Activated gamma-delta T cell (primary cell): Measurements from ENCODE around the gene SCN8A.

Experiments
- DNase-seq: peaks from one replicate; lab custom pipeline; 2025; lab: John Stamatoyannopoulos, UW

Gene SCN8A

DNA sequence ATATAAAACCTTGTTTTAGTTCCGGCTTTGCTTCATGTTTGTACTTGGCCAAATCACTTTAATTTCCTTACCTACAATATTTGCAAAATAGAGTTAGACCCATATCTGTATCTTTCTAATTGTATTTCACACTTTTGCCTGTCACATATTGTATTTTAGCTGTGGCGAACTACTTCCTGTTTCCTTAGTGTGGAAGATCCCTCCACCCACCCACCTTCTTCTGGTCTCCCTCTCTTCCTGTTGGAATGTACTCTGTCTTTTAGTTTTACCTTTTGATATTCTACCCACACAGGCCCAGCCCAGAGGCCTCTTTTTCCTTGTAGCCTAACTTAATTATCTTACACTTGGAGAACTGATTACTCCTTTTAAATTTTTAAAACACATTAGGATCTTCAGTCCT lies 78.2 kb downstream of the SCN8A start:
- no peak for DNase-seq

DNA sequence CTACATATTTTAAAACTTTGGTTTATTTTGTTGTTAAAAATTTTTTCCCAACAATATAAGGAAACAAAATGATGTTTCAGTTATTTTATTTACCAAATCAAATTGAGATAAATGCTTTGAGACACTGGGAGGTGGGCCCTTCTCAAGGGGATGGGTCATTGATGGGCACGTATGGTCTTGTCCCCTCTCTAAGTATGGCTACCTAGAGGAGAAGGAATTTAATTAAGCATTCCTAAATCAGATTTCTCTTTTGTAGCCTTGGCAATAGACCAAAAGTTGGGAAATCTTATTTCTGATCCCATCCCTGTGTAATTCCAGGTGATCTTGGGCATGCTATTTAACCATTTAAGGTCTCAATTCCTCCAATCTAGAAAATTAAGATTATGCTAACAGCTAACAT lies 79.0 kb downstream of the SCN8A start:
- no peak for DNase-seq

DNA sequence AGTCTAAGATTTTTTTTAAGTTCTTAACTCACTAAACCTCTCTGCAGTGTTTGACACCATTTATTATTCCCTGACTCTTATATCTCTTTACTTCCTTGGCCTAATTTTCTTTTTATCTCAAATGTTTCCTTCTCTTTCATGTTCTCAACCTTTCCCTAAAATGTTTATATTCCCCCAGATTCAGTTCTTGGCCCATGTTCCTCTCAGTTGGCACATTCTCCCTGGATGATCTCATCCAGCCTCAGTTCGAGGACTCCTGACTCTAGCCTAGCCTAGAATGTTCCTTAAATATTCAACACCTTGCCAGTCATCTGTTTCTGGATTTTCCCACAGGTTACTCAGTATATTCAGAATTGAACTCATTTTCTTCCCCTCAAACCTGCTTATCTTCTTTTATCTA lies 81.3 kb downstream of the SCN8A start:
- DNase-seq = no peak

DNA sequence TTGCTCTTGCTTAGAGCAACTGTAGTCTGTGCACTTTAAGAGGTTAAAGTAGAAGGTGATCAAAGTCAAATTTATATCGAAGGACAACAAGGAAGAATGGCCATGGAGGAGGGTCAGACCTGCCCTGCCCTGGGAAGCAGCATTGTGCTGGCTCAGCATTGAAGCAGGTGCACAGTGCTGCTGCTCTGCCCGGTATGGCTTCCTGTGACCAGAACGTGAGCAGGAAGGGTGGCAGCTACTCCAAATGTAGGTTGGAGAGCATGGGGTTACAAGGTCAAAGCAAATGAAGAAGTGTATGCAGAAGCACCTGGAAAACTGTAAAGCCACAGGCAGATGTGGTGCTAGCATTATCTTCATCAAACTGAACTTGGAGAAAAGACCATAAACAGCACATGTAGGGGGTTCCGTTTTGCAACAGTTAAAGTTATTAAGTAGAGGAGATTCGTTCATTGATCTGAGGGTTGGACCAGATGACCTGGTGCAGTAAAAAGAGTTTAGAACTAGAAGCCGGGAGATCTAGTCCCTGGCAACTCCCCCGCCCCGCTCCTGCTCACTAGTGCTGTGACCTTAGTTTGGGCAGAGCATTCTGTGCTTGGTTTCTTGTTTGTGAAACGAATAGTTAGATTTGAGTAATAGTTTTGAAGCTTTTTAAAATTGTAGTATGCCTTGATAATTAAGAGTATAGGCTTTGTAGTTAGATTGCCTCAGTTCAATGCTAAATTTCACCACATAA lies 84.2 kb downstream of the SCN8A start:
- no peak for DNase-seq

DNA sequence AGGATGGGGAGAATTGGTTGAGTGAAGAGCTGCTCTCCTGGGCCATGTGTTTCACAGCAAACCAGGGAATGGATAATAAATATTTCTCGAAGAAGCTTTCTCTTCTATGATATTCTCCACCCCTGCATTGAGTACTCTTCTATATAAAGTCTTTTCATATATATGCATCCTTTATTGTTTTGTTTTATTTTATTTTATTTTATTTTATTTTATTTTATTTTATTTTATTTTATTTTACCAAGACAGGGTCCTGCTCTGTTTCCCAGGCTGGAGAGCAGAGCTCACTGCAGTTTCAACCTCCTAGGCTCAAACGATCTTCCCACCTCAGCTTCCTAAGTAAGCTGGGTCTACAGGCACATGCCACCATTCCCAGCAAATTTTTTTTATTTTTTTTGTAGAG lies 85.8 kb downstream of the SCN8A start:
- DNase-seq = no peak

DNA sequence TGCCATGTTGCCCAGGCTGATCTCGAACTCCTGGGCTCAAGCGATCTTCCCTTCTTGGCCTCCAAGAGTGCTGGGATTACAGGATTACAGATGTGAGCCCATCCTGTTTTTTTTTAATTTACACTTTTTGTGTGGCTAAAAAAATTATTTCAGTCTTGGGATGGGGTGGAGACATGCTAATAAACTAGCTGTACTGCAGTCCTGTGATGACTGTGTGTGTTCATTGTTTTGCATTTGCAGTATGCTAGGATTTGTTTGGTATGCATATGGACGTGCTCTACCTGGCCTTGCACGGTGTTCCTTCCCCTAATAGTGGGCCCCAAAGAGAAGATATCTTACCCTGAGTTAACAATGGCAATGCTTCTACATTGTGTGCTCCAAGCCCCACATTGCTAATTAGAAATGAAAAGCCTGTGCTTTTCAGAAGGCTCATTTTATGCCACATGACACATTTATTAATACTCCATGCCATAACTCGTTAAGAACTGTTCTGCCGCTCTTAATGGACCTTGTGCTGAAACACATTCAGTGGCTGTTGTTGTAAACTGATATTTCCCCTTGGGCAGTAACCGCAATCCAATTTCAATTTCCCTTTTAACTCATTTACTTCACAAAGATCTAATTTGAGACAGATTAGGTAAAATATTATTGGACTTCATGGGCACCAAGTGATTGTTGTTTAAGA lies 86.4 kb downstream of the SCN8A start:
- no peak for DNase-seq

DNA sequence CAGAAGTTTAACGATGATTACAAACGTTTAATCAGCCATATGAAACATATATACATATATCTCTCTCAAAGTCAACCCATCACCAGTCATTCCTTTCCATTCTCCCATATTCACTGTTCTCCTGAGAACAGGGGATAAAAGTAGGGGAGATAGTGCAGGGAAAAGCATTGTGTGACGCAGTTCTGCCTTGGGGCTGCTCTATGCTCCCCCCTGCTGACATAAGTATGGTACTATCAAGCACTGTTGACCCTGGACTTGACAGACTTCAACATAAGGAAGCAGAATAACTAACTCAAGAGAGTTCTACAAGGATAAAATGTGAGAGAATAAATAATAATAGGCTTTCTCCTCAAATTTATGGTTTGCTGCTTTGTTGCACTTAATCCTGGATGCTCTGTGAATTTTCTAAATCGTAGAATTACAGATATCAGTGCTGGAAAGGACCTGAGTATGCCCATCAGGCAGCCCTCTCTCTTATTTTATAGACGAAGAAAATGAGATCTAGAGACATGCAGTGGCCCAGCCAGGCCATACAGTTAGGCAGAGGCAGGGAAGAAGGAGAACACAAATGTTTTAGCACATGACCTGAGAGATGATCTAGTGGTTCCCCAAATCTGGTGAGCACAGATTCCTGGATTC lies 87.2 kb downstream of the SCN8A start:
- DNase-seq = no peak

DNA sequence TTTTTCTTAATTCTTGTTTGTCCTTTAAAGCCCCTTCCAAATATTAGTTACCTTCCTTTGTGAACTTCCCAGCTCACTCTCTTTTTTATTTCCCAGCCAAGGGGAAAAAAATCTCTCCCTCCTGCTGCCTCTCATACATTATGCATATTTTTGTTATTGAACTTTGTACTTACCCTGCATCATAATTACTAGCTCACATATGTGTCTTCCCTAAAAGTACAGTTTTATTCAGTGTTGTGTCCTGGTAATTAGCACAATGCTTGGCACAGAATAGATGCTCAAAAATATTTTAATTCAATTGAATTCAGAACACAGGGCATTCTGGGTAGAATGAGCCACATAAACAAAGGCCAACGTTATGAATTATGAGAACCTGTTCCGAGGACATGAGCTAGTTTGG lies 91.9 kb downstream of the SCN8A start:
- no peak for DNase-seq

DNA sequence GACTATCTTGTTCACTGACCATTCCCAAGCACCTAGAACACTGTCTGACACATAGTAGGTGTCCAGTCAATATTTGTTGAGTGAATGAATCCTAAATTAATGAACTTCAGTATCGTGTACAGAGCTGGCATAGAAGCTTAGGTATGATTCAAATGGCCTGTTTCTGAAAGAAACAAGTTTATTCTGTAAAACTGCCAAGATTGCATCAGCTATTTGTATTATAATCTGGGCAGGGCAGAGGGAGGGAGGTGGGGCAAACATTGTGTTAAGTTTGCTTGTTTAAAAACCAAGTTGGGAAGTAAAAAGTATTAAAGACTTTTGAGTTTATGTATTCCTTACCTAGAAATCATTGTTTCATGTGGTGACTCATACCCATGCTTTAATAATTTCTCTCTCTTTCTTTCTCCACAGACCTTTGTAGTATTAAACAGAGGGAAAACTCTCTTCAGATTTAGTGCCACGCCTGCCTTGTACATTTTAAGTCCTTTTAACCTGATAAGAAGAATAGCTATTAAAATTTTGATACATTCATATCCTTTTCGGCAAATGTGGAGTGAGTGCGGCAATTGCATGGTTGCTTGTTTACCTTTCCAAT lies 92.8 kb downstream of the SCN8A start:
- DNase-seq = no peak

DNA sequence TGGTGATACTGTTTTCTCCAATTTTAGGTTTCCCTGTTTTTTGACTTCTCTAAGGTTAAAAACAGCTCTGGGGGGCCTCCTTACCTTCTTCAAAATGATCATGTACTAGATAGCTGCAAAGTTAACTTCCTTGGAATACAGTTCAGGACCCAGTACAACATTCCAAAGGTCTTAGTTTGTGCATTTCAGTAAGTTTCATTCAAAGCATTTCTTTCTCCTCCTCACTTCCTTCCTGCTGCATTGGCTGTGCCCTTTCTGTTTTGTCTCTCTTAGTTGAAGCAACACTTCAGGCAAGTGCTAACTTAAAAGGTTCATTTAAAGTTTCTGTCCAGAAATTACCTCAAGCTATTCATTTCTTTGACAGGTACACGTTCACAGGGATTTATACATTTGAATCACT lies 95.7 kb downstream of the SCN8A start:
- no peak for DNase-seq

DNA sequence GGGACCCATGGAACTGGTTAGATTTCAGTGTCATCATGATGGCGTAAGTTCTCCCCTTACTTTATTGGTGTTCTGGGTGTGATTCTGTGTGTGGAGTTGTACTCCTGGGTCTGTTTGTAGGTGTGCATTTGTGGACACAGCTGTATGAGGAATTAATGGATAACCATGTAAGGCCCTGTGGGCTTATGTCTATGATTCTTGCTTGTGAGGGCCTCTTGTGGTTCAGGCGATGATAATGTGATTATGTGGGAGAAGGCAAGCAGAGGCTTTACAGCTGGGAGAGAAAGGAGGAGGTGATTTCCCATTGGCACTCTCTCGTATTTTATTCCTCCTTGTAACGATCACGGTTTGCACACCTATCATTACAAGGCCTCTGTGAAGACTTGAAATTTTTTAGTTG lies 96.1 kb downstream of the SCN8A start:
- no peak for DNase-seq

DNA sequence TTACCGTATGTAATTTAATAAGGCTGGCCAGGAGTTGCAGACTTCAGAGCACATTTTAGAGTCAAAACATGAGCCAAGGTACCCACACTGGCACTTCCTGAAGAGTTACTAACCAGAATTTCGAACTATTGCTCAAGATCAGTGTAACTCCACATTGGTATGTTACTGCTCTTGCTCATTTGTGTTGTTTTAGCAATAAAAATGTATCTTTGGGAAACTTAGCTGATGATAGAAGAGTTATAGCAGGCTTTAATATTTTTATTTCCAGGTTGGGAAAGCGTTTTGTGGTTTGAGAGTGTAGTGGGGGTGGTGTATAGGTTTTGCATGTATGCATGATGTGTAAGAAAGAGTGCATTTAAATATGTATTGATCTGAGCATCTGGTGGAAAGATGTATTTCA lies 96.6 kb downstream of the SCN8A start:
- DNase-seq = no peak

DNA sequence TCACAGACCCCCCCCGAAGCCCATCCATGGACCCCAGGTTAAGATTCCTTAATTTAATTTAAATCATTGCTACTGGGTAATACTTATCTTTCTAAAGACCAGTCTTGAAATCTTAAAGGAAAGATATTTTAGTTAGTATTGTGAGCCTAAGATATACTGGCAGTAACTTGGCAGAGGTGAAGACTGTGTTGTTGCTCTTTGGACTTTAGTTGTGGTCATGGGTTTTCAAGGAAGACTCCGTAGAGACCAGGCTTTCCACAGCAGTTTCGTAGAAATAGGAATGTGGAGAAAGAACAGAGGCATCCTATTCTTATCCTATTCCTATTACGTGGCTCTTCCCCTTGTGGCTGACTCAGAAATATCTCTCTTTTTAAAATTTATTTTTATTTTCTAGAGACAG lies 99.0 kb downstream of the SCN8A start:
- DNase-seq = no peak

DNA sequence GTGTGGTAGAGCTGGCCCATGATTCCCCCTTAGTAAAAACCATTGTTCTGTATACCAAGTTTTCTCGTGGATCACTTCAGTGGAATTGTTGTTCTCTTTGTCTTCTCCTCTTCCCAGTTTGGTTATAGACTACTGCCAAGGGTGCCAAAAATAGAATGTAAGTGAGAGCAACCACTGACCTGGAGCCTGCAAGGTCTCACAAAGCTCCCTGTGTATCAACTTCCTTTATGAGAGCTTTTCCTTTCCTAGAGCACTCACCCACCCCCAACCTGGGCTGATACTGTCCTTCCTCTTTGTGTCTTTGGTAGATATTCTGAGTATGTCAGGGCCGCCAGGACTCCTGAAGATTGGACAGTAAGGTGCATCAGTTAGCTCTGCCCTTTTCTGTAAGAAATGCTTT lies 101.0 kb downstream of the SCN8A start:
- DNase-seq = no peak

DNA sequence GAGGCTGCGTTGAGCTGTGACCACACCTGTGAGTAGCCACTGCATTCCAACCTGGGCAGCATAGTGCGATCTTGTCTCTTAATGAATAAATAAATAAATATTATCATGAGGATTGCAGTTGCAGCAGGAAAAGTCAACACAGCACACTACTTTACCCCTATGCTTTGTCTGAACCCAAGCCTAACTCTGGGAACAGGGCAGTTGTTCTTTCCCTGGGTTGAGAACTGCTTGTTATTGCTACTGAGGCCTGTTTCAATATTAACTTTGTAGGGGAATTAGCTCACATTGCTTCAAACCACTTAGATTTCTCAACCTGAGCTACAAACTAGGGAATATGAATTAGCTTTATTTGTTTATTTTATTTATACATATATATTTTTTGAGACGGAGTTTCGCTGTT lies 102.5 kb downstream of the SCN8A start:
- DNase-seq = no peak

DNA sequence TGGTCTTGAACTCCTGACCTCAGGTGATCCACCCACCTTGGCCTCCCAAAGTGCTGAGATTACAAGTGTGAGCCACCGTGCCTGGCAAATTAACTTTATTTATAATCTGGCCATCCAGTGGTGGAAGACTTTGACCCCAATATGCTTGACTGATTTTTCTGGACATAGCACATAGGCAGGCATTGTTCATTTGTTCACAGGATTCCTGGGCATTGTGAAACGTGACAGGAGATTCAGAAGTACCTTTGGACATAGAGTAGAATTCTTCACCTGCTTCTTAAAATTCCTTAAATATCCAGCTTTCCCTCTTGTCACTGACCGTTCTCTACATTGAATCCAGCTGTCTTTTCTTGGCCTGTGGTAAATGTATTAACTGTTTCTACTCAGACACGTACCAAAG lies 103.1 kb downstream of the SCN8A start:
- DNase-seq = no peak

DNA sequence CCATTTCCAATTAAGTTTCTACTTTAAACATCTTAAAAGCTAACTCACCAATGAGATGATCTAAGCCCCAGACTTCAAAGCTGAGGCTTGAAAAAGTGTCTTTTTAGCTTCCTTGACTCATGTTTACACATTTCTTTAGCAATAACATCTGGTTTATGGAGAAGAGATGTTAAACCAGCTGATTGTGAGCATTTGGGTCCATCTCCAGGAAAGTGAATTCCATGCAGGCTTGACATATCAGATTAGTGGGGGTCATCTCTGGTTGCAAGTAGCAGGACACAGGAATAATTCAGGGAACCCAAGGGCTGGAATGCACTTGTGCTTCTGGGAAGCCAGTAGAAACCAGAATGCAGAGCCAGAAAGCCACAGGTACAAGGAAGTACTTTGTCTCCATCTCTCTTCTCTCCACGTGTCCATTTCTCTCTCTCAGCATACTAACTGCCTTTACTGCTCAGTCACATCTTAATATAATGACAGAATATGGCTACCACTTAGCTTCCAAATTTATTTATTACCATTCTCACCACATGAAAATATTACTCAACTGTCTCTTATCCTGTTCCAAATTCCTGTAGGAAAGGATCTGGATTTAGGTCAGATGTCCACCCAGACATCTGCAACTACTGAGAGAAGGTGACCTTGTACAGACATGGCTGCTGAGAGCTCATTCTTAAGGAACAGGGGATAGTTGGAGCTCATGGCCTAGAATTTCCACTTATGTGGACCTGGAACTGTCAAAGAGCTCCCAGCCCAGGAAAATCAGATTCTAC lies 104.4 kb downstream of the SCN8A start:
- no peak for DNase-seq

DNA sequence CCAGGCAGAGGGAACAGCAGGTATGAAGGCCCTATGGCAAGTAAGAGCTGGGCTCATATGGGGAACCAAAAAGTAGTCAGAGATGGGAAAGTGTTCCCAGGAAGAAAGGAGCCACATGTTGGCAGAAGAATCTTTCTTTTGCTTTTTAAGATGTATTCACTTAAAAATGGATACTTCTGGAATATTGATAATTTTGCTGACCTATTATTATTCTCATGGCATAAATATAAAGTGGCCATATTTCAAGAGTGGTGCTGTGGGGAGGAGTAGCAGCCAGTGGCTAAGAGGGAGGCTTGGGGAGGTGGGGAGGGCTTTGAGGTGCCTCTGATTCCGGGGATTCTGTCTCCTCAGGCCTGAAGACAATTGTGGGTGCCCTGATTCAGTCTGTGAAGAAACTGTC lies 108.2 kb downstream of the SCN8A start:
- no peak for DNase-seq

DNA sequence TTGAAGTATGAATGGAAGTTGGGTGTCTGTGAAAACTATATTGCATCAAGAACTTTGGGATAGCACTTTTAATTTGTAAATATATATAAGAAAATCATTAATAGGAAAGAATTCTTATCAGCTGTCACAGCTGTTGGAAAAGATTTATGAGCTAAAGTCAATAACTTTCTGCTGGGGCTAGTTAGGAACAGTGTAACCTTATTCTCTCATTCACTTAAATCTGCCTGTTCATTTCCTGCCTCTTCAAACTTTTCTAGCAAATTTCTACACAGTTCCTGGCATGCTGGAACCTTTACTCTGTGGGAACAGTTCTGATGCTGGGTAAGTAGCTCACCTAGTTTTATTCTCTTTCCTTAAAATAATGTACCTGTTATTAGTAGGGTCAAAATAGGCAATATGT lies 109.9 kb downstream of the SCN8A start:
- DNase-seq = no peak

DNA sequence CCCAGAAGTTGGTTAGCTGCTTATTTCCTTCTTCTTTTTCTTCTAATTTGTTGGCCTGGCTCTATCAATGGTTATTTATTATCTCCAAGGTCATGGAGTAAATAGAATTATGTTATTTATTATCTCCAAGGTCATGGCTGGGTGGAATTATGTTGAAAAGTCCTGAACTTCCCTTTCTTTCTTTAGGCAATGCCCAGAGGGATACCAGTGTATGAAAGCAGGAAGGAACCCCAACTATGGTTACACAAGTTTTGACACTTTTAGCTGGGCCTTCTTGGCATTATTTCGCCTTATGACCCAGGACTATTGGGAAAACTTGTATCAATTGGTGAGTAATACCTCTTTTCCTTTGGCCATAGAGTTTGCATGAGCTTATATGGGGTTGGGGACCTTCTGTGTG lies 111.6 kb downstream of the SCN8A start:
- no peak for DNase-seq

DNA sequence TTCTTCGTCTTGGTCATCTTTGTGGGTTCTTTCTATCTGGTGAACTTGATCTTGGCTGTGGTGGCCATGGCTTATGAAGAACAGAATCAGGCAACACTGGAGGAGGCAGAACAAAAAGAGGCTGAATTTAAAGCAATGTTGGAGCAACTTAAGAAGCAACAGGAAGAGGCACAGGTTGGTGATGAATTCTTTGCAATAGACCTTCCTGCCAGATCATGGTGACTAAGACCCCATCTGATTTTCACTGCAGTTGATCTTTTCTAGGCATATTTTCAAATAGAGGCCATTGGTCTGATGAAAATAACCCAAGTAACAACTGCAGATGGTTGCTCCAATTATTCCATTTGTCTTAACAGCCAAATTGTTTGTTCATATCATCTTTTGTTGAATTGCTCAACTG lies 114.4 kb downstream of the SCN8A start:
- no peak for DNase-seq

DNA sequence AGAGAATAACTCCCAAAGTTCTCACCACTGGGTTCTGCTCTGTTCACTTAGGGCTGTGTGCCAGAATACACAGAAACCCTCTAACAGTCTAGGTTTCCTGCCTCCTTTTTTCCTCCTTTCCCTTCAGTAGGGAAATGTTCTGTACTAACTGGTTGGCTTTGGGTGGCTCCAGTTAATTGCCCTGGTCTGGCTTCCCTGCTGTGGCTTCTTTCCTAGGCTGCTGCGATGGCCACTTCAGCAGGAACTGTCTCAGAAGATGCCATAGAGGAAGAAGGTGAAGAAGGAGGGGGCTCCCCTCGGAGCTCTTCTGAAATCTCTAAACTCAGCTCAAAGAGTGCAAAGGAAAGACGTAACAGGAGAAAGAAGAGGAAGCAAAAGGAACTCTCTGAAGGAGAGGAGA lies 115.2 kb downstream of the SCN8A start:
- DNase-seq = no peak
